ENCODE results near the gene ARHGAP42.
"Not testable (repeated sequence)": the region's sequence is repeated elsewhere in the genome, so short reads cannot be mapped to it uniquely, and the experiment has no call there.

ARHGAP42 gene

DNA sequence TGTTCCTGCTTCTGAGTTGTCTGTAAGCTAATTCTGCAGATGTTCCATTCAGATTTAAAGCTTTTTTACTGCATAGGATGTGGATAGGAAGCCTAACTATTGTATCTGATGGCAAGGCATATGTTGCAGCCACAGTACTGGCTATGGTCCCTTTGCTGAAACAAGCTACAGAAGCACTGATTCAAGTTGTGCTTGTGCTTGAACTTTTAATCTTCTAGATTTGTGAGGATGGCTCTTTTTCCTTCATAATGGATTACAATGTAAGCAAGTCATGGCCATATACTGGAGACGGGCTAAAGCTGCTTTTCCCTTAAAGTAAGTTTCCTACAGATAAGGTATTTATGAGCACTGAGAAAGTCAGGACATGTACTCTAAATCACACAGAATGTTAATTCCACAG is 303.8 kb downstream of the ARHGAP42 start:
- no peak for FAIRE-seq

DNA sequence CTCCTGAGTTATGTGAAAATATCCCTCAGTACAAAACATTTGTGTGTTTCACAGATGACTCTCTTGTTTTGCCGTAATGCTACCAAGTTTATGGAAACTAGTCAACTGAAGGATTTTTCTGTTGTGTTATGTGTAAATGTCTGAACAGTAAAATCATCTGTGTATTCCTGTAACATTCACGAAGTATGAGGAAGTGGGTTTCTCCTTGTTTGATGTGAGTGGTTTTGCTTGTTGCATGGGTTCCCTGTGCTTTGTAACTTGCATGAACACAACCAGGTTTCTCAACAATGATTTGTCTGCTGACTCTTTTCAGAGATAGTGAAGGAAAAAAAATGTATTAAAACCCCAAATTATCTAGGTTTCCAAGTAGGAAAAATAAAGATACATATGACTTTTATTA is 304.5 kb downstream of the ARHGAP42 start:
- FAIRE-seq, result no peak

DNA sequence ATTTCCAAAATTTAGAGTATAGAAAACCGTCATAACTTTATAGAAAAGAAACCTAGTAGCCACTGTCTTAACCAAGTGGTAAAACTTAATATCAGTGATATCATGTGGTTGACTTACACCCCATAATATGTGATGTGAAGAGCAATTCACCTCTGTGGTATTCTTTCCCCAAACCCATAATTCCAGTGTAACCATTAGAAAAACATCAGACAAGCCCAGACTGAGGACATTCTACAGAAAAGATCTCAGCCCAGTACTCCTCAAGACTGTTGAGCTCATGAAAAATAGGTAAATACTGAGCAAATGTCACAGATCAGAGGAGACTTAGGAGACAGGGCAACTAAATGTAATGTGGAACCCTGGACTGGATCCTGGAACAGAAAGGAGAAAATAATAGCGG is 307.9 kb downstream of the ARHGAP42 start:
- FAIRE-seq, result peak; percentile 69

DNA sequence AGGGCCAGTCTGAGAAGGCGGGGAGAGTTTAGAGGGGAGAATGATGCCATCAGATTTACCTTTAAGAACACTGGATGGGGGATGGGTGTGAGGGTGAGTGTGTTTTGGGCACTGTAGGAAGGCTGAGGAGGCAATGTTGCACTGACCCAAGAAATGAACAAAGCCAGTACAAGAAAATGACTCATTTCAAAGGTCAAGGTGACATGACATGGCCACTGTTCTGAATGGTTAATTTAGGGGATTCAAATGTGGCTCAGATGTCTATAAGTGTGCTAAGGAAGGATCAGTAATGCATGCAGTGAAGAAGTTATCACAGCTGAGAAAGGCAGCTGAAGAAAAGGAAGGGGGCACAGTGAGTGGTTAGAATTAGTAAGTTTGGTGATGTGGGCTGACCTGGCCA is 312.7 kb downstream of the ARHGAP42 start:
- FAIRE-seq, result no peak

DNA sequence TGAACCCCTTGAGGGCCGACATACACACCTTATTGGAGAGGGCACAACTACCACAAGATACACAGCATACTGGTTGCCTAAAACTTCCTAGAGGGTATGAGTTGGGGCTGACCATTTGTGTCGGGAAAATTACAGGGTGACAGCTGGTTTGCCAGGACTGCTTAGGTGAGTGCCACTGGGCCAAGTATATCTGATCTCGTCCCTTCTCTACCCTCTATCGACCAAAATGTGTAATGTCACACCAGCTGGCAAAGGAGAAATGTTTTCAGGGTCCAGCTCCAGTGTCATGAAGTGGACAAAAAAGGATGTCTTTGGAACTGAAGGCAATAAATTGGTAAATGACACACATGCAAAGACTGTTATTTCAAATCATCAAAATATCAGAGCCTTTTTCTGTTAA is 316.4 kb downstream of the ARHGAP42 start:
- FAIRE-seq, result no peak

DNA sequence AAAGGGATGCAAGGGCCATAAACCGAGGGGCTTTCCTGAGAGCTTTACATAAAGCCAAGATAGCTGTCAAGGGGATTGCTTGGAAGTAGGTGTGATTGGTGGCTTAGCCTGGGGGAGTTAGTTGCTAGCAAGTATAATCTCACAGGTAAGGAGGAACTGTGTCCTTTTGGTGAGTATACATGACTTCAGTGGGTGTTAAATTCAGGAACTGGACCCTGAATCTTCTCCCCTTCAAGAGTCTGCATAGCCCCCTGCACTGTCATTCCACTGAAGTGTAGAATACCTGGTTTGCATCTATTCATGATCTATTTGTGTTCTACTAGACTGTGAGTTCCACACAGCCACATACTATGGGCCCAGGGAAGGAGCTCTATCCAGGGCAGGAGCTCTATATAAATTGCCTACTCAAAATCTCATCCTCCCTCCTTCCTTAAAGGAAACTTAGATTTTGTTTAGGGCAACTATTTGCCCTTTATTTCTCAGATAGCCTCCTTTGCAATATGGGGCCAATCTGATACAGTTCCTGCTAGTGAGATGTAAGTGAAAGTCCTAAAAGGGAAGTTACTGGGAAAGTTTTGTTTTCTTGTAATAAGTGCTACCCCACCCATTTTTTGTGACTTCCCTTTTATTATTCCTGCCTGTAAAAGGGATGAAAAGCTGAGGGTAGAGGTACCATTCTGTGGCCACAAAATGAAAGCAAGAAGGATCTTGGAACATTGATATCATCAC is 322.0 kb downstream of the ARHGAP42 start:
- no peak for FAIRE-seq

DNA sequence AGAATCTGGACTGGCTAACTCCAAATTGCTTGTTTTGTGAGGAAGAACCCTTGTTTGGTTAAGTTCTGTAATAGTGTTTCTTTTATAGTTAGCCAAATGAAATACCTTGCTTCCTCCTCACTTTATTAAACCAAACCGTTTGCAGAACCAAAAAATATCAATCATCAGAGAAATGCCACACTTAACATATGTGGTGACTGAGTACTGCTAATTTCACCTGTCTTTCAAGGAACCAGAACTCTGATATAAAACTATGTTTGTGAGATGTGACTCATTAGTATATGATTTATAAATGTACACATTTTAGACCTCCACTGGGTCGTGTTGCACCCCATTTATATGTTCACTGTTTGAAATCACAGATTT is 322.6 kb downstream of the ARHGAP42 start:
- no peak for FAIRE-seq

DNA sequence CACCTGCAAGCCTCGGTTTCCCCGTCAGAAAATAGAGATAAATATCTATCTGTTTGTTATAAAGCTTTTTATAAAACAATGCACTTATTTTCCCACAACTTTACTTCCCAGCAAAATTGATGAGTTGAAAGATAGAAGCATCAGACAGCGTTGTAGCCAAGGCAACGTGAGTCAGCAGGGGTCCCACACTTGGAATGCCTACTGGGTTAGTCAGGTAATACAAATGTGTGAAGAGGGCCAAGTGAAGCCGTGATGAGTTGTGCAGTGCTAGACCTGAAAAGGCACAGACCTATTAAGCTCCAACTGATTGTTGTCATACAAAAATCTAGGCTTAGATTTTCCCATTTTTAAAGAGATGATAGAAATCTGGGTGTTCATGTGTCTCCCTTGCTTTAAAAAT is 323.8 kb downstream of the ARHGAP42 start:
- FAIRE-seq, result no peak

DNA sequence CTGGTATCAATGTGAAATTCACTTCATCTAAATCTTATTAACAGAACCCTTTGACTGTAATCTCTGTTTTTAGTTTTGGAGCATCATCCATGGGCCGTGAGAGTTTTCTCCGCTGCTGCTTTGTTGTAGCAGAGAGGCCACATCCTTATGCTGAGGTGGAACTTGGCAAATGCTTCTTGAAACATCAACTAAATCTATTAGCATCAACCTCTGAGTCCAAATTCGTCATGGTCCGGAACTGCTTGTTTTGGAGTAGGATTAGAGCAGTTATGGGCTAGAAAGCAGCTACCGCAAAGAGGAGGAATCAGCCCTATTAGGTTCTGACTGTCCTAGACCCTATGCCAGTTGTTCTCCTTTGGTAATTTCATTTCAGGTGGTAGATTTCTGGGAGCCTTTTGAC is 324.8 kb downstream of the ARHGAP42 start:
- FAIRE-seq, result no peak

DNA sequence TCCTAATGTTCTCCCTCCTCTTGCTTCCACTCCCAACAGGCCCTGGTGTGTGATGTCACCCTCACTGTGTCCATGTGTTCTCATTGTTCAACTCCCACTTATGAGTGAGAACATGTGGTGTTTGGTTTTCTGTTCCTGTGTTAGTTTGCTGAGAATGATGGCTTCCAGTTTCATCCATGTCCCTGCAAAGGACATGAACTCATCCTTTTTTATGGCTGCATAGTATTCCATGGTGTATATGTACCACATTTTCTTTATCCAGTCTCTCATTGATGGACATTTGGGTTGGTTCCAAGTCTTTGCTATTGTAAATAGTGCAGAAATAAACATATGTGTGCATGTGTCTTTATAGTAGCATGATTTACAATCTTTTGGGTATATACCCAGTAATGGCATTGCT is 326.6 kb downstream of the ARHGAP42 start:
- FAIRE-seq, result not testable (repeated sequence)

DNA sequence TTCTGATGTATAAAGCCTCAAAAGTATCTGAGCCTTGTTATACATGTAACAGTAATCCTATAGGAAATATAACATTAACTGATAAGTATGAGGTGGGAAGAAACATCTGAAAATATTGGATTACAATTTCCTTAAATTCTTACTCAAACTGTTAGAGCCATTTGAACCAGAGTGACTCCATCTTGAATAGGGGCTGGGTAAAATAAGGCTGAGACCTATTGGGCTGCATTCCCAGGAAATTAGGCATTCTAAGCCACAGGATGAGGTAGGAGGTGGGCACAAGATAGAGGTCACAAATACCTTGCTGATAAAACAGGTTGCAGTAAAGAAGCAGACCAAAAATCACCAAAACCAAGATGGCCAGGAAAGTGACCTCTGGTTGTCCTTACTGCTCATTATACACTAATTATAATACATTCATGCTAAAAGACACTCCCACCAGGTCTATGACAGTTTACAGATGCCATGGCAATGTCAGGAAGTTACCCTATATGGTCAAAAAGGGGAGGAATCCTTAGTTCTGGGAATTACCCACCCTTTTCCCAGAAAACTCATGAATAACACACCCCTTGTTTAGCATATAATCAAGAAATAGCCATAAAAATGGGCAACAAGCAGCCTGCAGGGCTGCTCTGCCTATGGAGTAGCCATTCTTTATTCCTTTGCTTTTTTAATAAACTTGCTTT is 327.7 kb downstream of the ARHGAP42 start:
- no peak for FAIRE-seq

DNA sequence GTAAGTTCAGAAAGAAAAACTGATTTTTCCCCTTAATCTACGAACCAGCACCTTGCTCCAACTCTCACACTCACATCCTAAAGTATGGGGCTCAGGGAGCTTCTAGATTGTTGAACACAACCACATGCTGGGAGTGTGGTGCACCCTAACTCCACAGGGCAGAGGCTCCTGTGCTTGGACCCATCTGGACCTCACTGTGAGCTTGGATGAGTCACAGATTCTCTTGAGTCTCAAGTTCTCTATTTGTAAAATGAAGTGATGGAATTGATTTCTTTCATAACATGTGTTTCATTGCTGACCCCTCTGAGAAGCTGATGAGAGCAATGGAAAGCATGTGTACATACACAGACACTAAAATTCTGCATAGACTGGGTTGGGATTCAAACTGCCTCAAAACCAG is 332.8 kb downstream of the ARHGAP42 start:
- no peak for FAIRE-seq

DNA sequence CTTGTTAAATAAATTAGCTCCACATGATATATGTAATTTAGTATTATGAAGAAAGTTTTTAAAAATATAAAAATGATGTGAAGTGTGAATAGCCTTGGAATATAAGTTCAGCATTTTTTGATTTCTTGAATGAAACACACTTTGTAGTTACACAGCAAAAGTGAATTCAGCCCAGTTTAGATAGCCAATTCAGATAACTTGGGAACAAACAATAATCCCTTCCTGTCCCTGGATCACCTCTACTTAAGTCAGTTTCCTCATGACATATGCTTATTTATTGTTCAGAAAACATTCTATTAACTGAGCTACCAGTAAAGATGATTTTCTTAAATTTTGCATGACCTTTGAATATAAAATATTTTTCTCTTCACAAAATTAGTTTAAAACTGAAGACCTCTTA is 335.2 kb downstream of the ARHGAP42 start:
- FAIRE-seq, result no peak

DNA sequence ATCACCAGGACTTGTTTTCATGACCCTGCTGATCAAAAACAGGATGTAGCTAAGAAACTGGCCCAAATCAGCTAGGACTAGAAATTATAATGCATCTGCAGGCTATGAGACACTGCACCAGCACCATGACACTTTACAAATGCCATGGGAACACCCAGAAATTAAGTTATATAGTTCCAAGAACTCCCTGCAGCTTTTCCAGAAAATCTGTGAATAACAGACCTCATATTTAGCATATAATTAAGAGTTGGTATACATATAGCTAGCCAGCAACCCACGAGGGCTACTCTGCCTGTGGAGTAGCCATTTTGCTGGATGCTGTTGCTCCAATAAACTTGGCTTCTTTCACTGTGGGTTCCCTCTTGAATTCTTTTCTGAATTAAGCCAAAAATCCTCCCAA is 341.6 kb downstream of the ARHGAP42 start:
- FAIRE-seq, result no peak

DNA sequence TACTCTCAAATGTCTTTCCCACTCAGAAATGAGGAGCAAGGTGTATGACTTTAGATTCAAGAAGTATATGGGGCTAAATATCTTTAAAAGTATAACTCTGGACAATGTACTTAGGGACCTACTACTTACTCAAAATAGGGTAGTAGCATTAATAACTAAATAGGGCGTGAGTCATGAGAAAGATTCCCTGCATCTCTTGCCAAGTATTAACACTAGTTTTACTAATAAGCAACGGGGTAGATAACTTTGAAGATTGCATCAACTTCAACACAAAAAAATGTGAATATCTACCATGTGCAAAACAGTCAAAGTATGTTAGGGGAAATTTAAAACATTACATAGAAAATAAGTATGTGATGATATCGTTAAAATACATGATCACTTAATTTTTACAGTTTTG is 342.9 kb downstream of the ARHGAP42 start:
- no peak for FAIRE-seq

DNA sequence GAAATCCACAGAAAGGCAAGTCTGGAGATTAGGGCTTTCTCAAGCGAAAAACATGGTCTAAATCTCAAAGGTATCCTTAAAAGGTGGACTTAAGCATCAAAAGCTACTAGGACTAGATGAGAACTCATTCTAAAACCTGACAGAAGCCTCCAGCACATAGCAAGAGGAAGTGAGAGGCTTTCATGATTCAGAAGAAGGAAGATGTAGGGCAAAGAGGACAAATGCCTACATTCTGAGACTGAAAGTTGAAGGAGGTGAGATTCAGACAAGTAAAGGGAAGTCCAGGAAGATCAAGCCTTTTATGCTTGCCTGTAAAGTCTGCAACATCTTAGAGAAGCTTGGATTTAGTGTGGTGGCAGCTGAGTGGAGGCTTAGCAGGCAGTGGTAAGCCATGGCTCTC is 343.6 kb downstream of the ARHGAP42 start:
- FAIRE-seq, result no peak

DNA sequence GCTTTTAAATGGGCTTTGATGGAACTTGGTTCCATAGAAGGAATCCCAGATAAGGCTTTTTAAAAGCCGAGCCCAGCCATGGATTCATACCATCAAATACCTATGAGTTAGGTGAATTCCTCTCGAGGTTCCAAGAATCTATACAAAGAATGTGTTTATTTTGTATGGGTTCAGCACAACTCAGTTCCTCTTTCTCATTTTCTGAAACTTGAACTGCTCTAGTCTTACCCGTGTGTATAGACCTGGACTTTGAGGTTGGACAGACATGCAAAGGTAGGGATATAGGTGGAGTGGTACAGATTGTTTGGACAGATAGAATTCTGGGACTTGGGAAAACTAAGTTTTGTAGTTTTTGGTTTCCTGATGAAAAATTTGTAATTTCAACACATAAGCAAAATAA is 344.6 kb downstream of the ARHGAP42 start:
- FAIRE-seq, result no peak

DNA sequence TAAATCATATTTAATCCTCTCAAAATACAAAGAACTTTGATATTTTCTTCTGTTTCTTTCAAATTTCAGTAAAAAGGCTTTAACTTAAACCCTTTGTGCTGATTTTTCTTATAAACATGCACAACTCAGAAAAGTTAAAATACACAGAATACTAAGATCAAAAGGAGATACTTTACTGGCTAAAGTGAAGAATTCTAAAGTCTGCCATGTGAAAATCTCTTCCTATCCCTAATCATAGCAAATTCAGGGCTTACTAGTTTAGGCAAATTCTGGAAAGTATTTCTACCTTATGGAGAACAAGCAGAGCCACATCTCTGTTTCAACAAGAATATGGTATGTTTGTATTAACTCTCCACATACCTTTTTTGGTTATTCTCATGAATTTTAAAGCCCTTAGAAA is 345.9 kb downstream of the ARHGAP42 start:
- FAIRE-seq, result no peak

DNA sequence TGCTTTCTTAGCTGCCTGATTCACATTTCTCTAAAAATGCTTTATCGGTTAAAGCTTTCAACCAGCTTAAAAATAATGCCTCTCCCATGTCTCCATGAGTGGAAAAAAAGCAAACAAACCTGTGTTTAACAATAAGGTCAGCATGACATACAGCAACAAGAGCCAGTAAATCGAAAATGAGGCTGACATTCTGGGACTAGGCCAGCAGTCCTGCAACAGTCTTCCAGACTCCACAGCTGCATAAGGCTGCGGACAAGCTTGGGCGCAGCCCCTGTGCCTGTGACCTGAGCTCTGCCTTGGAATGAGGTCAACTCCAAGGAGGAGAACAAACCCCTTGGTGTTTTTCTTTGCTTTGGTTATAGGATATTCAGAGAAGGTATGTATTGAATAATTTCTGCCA is 347.0 kb downstream of the ARHGAP42 start:
- peak; percentile 92 for FAIRE-seq

DNA sequence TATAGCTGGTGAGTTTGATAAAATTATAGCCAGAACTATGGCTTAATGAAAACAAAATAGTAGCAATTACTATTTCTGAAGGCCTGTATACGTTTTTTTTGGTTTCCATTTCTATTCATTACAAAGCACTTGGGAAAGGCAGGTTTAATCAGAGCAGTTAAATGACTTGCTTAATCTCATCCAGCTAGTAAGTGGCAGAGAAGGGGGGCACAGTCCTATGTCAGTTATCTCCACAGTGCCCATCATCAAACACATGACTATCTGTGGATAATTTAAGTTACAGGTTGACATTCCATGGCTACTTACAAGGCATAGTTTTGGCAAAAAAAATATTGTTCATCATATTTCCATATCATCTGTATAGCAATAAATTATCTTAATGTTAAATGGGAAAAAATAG is 348.8 kb downstream of the ARHGAP42 start:
- FAIRE-seq, result no peak
